Measurements from ENCODE around the gene GP1BA.

Gene GP1BA

DNA sequence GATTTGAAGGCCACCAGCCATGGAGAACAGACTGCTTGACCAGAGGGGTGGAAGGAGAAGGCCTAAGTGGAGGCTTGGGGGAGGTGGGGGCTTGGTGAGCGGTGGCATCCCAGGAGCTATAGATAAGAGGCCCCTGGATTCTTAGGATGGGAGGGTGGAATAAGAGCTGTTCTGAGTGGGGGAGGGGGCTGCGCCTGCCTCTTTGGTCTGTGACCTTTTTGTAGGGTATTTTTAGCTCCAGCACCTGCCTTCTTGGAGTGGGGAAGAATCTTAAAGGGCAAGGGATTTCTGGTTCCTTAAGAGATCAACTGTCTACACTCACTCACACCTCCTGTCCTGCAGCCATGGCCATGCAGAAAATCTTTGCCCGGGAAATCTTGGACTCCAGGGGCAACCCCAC is 19.4 kb downstream of the GP1BA start:
- DNase-seq, result no peak

- no peak for DNase-seq
Observed at GRCh38 chr17:4953451-4953961, 21.4 kb downstream of the GP1BA start.

DNA sequence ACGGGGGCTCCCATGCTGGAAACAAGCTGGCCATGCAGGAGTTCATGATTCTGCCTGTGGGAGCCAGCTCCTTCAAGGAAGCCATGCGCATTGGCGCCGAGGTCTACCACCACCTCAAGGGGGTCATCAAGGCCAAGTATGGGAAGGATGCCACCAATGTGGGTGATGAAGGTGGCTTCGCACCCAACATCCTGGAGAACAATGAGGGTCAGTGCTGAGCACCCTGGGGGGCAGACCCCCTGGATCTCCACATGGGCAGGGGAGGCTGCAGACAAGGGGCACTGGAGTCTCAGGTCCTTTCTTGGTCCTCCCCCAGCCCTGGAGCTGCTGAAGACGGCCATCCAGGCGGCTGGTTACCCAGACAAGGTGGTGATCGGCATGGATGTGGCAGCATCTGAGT is 23.0 kb downstream of the GP1BA start:
- no peak for DNase-seq

DNA sequence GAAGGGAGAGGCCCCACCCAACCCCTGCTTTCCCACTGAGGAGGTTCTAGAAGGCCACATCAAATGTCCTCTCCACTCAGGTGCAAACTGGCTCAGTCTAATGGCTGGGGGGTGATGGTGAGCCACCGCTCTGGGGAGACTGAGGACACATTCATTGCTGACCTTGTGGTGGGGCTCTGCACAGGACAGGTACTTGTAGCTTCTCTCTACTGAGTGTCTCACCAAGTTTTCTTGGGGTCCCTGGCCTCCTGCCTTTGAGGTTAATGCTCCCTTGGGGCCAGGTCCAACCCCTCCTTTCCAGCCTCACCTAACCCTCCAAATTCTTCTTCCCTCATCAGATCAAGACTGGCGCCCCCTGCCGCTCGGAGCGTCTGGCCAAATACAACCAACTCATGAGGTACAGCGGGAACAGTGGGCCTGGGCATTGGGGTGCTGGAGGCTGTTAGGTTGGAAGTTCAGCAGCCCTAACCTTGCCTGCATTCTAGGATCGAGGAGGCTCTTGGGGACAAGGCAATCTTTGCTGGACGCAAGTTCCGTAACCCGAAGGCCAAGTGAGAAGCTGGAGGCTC is 24.5 kb downstream of the GP1BA start:
- peak; percentile 76 for DNase-seq

DNA sequence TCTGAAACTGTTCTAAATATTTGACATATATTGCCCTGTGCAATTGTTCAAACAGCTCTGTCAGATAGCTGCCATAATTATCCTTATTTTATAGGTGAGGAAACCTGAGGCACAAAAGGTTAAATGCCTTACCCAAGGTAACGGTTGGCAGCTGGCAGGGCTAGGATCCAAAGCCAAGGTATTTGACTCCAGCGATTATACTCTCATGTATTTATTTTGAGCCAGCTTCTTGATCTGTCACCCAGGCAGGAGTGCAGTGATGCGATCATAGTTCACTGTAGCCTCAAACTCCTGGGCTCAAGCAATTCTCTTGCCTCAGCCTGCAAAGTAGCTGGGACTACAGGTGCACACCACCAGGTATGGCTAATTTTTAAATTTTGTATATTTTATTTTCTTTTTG is 26.0 kb downstream of the GP1BA start:
- no peak for DNase-seq

- DNase-seq, result no peak
Observed at GRCh38 chr17:4959261-4959965, 27.3 kb downstream of the GP1BA start.

- DNase-seq, result no peak
Observed at GRCh38 chr17:4960279-4960922, 28.3 kb downstream of the GP1BA start.

DNA sequence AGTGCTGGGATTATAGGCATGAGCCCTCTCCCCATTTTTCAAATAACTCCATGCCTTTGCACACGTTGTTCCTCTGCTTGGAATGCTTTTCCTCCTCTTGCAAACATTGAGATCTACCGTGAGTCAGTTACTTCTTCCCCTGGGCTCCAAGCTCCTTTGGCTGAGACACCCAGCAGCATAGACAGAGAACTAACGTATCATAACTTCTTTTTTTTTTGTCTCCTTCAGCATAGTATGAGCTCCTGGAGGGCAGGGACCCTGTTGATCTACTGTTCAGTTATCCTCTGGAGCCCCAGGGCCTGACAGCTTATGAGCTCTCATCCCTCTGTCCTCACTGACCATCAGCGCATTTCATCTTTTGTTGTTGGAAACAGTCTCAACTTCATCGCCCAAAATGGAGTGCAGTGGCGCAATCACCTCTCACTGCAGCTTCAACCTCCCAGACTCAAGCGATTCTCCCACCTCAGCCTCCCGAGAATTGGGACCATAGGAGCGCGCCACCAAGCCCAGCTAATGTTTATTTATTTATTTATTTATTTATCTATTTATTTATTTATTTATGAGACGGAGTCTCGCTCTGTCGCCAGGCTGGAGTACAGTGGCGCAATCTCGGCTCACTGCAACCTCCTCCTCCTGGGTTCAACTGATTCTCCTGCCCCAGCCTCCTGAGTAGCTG is 33.4 kb downstream of the GP1BA start:
- no peak for DNase-seq

DNA sequence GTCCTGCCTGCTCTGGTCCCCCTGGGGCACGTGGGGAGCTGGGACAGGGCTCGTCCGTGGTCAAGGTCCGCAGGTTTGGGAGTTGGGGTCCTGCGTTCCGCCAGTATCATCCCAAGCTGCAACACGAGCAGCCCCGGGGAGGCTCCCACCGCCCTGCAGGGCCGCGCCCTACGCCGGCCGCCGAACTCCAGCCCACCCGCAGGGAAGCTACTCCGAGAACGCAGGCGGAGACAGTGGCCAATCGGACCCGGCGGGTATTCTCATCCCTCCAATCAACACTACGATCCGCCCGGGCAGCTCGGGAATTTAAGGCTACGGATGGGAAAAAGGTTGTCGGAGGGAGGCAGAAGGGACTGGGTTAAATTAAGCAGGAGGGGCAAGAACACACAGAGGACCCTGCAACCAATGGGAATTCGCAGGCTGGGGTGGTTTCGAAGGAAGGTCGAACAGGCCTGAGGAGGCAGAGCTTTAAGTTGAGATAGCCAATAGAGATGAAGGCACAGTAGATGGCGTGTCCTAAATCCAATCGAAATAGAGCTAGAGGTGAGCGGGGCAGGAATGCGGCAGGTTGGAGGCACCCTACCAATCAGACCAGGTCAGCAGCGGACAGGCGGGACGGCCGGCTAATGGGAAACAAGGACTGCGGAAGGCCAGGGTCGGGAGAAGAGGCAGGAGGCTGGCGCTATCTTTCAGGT is 34.9 kb downstream of the GP1BA start:
- peak; percentile 94 for DNase-seq

DNA sequence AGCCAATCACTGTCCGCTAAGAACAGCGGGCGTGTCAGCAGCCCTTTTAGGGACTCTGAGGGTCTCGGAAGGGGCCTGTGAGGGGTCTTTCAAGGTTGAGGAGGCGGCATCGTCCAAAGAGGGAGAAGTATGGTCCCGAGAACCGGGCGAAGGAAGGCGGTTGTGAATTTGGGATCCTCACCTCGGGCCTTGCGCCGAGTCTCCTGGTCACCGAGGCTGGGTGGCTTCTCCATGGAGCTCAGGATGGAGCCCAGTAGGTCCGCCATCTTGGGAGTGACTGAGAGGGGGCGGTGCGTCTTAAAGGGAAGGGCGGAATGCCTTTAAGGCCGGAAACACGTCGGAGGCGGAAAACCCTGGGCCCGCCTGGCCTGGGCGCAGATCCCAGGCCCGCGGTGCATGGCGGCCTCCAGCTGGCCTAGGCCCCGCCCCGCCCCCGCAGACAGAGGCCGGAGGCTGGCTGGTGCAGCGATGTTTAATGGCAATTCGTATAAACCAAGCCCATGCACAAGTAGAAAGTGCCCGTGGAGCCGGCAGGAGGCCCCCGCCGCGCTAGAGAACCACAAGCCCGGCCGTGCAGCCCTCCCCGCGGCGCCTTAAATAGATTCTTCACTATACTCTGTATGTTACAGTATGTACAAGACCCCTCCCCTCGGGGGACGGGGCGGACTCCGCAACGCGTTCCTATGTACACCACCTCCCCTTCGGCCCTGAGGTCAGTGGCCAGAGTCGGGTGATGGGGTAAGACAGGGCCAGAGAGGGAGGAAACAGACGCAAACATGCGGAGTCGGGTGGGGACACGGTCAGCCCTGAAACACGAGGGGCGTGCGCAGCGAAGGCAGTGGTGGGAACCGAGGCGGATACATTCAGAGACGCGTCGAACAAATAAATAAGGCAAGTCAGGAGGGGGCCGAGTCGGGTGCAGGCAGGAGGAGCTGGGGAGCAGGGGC is 35.7 kb downstream of the GP1BA start, which contains the start of gene SPAG7:
TSS of gene SPAG7 (minus strand) at position 279 of the 947 bp plus-strand sequence. CDS start at position 266, 13 bp downstream.
- DNase-seq, result peak; percentile 94

DNA sequence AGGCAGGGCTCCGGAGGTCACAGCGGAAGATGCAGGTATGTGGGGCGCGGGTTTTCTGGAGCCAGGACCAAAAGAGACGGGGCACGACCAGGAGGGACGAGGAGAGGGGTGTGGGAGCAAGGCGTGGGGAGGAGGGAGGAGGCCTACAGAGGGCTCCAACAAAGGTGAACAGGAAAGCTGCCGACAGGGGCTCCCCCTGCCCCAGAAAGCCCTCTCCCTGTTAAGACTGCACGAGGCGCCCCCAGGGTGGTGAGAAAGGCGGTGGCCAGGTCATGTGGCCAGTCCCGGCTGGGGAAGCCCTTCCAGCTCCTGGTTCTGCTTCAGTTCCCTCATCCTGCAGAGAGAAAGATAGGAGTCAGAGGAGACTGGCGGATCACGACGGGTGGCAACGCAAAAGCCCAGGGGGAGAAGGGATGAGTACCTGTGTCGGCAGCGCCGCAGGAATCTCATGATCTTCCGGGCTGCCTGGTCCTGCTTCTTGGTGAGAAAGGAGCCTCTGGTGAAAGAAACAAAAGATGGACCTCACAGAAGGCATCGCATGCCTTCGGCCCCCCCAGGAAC is 36.5 kb downstream of the GP1BA start:
- DNase-seq, result no peak

GRCh38 chr17:4969047-4969550 is 37.0 kb downstream of the GP1BA start:
- DNase-seq, result no peak

- no peak for DNase-seq
Observed at GRCh38 chr17:4969551-4970173, 37.6 kb downstream of the GP1BA start.

DNA sequence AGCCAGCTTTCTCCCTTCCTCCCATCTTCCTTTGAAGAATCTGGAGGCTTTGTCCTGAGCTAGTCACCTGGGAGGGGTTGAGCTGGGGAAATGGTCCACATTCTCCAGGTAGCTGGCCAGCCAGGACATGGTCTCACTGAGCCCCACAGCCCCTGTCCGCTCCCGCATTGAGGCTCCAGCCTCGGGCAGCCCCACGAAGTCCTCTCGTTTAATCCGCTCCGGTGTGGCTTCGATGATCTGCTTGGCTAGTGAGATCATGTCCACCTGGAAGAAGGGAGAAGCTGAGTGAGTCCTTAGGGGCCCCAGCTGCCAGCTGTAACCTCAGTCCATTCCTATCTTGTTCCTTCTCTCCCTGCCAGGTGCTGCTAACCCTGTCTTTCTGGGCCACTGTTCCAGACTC is 38.2 kb downstream of the GP1BA start:
- DNase-seq, result no peak

DNA sequence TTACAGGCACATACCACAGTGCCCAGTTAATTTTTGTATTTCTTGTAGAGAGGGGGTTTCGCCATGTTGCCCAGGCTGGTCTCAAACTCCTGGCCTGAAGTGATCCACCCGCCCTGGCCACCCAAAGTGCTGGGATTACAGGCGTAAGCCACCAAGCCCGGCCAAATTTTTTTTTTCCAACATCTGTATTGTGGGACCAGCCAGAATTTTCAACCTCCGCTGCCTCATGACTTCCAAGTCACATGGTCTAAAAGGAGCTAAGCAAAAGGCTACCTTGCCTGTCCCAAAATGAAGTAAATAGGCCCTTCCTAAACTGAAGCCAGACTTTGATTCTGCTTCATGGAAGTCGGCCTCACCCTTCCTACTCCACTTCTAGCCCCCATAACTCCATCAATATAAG is 39.7 kb downstream of the GP1BA start:
- no peak for DNase-seq

DNA sequence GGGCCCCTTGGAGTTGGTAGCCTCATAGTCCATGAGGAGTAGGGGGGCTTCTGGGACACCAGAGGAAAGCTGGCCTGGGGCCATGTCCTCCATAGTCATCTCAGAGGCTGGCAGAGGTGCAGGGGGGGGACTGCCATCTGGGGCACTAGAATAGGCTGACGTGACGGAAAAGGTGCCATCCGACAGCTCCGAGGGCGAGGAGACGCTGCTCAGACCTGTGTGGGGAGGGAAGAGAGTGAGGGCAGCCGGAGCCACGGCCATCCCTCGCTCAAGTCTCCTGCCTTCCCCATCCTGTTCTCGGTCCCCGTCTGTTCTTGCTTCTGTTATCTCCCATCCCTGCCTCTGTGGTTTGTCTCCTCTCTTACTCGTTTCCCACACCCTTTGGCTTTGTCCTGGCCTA is 40.2 kb downstream of the GP1BA start:
- DNase-seq, result no peak

- no peak for DNase-seq
Observed at GRCh38 chr17:4972752-4973151, 40.7 kb downstream of the GP1BA start.

GRCh38 chr17:4973256-4974114 is 41.4 kb downstream of the GP1BA start:
- no peak for DNase-seq

- DNase-seq, result no peak
Observed at GRCh38 chr17:4974115-4974670, 42.1 kb downstream of the GP1BA start.
